NCI-H187 (cell line): ENCODE measurements around the gene SEMA3E.

Source experiments
- DNase-seq, 2 experiments: peaks; one replicate each; lab custom pipeline; 2025; lab: John Stamatoyannopoulos, UW

The SEMA3E gene

DNA sequence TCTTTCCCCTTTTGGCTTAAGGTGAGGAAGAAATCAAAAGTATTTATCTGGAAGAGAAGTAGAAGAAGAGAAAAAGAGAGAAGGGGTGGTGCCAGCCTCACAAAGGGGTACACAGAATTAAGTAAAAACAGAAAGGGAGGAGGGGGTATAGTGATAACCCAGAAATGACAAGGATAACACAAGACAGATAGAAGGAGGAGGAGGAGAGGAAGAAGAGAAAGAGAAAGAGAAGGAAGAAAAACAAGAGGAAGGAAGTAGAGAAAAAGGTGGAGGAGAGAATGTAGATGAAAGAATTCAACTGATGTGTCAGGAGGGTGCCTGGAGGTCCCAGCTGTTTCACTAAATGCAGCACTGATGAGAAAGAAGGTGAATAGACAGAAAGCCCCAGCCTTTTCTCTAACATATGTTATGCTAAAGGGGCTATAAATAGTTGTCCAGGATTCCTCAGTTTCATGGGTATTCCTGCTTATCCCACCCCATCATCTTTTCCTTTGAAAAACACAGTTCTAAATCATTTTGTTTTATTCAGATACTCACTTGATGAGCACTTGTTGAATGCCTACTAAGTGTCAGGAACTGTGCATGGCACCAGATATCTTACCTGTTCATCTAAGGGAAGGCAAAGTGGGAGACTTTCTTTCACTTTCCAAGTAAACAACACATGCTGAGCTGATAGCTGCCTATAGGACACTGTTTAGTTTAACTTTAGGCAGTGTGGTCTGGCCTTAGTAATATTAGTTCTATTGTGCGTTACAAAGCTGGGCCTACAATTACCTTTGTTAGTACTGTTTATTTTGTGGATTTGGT is 8.0 kb downstream of the SEMA3E start:
- DNase-seq, result no peak

GRCh38 chr7:83640240-83640639 is 8.7 kb downstream of the SEMA3E start:
- no peak for DNase-seq

GRCh38 chr7:83633516-83633915 is 15.4 kb downstream of the SEMA3E start:
- DNase-seq, result no peak

- no peak for DNase-seq
These were observed 19.6 kb downstream of the SEMA3E start for GRCh38 chr7:83629117-83629880.

DNA sequence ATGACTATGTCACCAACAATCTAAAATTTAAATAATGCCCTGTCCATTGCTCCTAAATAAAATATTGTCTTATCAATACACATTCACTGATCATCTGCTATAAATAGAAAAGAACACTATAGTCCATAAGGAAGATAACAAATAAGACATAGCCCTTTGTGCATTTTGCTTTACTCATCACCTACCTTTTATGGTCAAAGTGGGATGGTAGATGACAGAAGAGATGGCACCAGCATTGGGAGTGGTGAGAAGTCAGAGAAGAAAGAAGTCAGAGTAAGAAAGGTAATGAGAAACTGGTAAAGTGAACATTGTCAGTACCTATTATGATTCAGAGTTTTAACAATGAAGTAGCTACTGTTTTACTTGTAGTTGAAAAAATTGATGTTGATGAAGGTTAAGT is 31.1 kb downstream of the SEMA3E start:
- no peak for DNase-seq

GRCh38 chr7:83614112-83614511 is 34.8 kb downstream of the SEMA3E start:
- no peak for DNase-seq

DNA sequence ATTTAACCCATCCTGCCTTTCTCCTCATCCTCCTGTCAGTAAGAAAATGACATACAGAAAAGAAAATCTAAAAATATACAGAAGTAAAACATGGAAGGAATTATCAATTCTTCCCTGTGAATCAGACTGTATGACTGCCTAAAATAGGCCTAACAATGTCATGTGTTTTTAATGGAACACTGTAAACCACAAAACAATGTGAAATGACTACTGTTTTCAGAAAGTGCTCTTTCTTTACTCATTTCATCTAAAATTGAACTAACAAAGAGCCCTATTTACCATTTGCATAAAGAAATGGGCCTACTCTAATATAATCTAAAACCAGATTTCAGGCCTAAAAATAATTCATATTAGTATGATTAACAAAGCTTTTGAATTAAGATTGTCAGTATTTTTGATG is 35.7 kb downstream of the SEMA3E start:
- DNase-seq, result no peak

GRCh38 chr7:83611776-83612175 is 37.2 kb downstream of the SEMA3E start:
- no peak for DNase-seq

- DNase-seq, result no peak
These were observed 38.2 kb downstream of the SEMA3E start for GRCh38 chr7:83610649-83611304.

DNA sequence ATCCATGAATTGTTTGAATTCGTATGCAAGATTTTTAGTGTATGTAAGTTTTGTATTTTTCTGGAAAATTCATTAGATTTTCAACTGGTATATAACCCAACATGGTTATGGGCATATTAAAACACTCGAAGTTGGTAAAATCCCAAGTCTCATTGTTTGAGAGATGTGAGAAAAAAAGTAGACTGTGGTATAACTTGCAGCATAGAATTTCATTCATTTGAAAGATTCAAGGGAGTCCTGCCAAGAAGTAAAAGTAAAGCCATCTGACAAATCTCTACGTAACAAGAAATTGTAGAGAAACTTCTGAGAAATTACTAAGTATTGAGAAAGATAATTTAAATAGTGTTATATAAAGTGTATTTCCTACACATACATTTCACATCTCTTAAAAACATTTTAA is 40.2 kb downstream of the SEMA3E start:
- DNase-seq, result no peak

DNA sequence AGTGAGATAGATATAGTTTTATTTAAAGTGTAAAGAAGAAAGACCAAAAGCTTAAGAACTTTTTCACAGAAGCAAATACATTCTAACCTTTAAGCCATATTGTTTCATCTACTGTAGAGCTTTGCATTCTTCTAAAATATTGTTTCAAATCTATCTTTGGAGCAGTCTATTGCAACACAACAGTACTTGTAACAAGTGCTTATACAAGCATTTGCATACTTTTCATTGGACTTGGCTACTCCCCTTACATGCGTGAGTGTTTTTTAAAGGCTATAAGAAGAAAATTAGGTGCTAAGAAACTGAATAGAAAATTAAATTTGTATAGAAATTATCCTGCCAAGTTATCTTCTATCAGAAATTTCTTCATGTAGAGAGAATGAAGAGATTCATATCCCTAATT is 45.3 kb downstream of the SEMA3E start:
- DNase-seq, result no peak

DNA sequence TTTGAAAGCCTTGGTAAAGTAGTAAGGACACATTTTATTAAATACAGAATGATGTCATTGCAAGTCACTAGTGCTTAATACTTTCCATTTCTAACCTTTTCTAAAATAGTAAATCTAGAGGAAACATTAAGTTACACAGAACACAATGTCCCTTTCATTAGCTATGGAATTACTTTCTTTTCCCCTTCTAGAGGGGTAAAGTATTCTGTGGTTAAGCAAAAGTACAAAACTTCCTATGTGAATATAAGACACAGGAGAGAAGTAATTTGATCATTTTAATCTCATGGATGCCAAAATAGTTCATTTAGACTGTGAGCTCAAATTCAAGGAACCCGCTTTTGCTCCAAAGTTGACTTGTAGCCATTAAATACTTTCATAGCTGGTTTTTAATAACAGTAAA is 49.8 kb downstream of the SEMA3E start:
- DNase-seq, result no peak

DNA sequence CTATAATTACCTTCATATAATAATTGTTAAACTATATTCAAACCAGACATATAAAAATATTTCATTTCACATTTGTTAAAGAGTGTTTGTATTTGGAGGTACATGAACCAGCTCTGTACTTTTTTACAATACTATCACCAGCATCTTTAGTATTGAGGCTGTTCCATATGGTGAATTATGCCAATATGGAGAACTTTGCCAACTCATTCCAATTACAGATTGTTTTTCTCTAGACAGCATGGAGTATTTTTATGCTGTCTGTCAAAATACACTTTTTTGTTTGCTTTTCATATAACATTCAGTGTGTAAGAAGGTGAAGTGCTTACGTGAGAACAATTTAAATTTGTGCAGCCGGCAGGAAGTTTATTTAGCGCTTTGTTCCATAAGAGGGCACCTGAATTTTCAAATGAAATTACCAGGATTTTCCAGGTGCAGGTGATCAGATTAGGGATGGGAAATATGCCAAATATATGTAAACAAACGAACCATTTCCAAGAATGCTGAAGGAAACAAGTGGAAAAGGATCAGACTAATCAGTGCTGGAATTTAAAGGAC is 54.9 kb downstream of the SEMA3E start:
- no peak for DNase-seq

DNA sequence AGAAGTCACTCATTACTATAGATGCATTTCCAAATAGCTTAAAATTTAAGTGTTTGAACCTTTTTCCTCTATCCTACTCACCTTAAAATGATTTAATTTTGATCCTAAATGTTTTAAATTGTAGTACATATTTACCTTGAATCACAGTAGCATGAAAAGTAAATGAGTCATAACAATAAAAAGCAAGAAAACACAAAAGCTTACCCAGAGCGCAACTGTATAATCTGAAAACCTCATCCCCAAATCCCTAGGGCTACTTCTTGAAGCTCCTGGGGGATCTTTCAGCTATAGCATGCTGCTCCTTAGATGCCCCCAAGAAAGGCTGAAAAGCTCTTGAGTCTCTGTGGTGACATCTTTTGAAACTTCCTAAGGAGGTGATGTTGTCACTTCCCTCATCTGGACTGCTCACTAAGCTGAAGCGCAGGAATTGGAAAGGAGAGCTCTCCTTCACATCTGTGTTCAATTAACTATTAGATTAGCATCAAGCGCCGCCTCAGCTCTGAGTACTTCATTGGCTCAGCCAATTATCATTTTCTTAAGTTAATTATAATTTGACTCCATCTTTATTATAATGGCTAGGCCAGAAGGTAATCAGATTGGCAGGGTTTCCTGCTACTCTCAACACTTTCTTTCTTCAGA is 60.2 kb downstream of the SEMA3E start:
- no peak for DNase-seq

GRCh38 chr7:83586281-83586680 is 62.7 kb downstream of the SEMA3E start:
- DNase-seq, result no peak

- no peak for DNase-seq
These were observed 67.1 kb downstream of the SEMA3E start for GRCh38 chr7:83581667-83582435.

DNA sequence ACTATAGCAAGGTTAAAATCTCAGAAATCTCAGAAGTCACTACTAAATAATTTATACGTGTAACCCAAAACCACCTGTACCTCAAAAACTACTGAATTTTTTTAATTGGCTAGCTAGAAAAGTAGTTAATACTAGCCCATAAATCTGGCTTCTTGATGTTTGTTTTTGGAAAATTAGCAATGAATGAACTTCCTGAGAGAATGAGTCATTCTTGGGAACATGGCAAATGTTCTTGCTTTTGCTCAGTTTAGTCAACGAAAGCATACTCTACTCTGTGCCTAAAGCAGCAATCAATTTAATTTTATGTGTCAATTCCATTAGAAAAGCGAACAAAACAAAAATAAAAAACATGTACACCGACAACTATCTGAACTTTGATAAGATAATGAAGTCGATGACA is 69.2 kb downstream of the SEMA3E start:
- DNase-seq, result no peak

DNA sequence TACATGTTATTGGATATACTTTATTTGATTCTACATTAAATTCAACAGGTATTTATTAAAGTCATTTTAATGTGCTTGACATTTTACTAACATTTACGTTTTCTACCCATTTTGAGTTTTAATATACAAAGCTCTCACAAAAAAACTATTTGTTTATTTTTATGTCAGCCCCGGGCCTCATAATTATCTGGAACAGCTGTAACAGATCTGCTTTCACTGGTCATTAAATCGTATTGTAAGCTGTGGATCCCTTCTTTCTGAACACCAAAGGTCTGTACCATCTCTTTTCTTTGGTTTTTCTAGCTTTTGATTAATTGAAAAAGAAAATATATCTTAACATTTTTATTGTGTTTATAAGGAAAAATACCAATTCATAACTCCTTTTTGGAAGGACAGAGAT is 73.5 kb downstream of the SEMA3E start:
- no peak for DNase-seq

- DNase-seq, result no peak
These were observed 74.3 kb downstream of the SEMA3E start for GRCh38 chr7:83574616-83575015.

GRCh38 chr7:83562960-83563359 is 86.0 kb downstream of the SEMA3E start:
- no peak for DNase-seq

DNA sequence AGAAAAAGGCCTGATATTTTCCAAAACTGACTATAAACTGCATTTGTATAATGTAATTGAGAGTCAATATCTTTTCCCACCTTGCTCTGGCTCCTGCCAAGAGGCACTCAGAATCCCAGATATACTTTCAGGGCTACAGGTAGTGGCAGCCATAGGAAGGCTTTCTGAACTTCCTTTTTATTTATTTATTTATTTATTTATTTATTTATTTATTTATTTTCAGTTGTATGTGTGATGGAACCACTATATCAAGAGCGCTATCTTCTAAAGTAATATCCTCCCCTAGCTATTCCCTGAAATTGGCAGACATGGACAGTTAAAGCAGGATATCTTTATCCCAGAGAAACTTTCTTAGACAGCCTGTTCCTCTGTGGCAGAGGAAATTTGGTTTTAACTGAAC is 86.7 kb downstream of the SEMA3E start:
- no peak for DNase-seq
